Tongue (tissue), 2 donors: ENCODE measurements around the gene RALGPS1. TPM values are rescaled to one million over a fixed set of nuclear protein-coding genes. Genes with fewer than 3 reads are reported as not detected.

Source experiments
- DNase-seq: peaks from one replicate; pipeline ENCODE4 v3.0.0-alpha.2; 2015
- total RNA-seq: library from RNA; depleted of rRNA; stranded (reverse); fragments of >200 nt; gene quantifications from one replicate; pipeline ENCODE4 v1.2.3, GENCODE V29; 2014

Gene RALGPS1
- total RNA-seq, 1 donor from 2014 or later, result 11.7 TPM

GRCh38 chr9:127123064-127123890, 208.7 kb downstream of the RALGPS1 start:
- peak; percentile 71 for DNase-seq

DNA sequence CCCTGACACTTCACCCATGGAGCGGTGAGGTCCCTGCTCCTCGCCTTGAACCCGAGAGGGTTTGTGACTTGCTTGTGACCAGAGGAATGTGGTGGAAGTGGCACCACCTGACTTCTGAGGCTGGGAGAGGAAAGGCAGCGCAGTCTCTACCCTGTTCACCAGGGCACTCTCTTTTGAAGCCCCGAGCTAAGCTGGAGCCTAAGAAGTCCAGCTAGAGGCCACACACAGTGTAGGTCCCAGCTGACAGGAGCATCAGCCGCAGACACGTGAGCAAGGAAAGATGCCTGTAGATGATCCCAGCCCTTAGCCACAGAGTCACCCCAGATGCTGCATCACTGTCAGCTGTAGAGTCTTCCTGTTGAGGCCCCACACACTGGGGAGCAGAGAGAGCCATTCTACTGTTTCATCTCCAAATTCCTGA, 209.5 kb downstream of the RALGPS1 start:
- no peak for DNase-seq

DNA sequence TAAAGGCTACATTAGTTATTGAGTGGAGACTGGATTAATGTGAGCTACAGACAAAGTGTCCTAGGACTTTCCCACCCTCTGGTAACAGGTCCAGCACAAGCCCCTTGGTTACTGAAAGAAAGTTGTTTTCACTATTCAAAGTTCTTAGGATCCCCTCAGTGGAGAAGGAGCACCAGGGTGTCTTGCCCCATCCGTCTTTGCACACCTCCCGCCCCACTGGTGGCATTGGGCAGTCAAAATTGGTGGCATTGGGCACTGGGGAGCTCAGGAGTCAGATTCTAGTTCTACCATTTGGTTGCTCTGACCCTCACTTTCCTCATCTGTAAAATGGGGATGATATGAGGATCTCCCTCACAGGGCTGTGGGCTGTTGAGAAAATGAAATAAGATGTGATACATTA, 210.2 kb downstream of the RALGPS1 start:
- DNase-seq, result no peak

GRCh38 chr9:127126971-127127370, 212.4 kb downstream of the RALGPS1 start:
- no peak for DNase-seq

DNA sequence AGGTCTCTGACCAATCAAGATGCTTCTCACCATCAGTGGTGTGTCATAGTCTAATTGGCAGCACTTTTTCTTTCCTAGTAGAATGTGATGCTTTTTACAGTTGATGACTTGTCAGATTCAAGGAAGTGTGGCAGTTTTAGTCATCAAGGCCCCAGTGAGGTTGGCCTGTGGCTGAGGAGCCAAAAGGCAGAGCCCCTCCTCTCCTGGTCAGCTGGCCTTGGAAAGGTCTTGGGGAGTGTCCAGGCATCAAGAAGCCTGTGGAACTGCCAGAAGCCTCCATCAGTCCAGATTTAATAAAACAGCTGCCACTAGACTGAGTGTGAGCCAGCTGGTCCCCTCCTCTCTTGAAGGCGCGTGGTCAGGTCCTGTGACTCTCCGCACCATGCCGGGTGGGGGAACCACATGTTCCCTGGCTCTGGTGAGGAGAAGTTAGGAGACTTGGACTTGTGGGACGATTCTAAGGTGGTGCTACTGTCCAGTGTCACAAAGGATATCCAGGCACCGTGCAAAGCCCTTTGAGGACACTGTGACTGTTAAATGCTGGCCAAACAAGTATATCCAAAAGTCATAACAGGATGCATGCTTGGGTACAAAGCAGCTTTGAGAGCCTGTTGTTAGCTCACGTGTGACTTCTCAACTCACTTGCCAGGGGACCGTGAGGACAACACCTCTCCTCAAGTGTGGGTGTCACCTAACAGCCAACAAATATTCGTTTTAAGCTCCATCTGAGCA, 213.9 kb downstream of the RALGPS1 start:
- peak; percentile 91 for DNase-seq

DNA sequence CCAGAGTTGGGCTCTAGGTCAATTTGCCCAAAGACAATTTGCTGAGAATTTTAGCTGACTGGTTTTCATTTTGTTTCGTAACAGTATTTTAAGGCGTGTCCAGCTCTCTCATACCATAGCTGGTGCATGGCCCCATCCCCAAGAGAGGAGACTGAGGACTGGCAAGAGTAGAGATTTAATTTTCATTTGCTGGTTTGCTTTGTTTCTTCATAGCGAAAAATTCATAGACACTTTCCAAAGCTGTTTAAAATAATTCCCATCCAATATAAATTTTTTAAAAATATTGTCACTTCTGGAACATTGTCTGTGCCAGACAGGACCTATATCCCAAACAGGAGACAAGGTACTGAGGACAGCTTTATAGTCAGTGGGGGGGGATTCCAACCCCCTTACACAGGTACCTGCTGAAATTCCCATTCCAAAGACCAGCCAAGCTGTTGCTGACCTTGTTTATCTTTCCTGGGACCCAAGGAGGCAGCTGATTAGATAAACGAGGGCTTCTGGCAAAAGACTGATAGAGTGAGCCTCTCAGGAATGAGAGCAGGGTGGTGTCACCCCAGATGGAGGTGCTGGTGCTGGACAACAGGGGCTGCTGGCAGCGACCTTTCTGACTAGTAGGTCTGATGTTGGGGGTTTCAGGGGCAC, 214.6 kb downstream of the RALGPS1 start:
- no peak for DNase-seq

DNA sequence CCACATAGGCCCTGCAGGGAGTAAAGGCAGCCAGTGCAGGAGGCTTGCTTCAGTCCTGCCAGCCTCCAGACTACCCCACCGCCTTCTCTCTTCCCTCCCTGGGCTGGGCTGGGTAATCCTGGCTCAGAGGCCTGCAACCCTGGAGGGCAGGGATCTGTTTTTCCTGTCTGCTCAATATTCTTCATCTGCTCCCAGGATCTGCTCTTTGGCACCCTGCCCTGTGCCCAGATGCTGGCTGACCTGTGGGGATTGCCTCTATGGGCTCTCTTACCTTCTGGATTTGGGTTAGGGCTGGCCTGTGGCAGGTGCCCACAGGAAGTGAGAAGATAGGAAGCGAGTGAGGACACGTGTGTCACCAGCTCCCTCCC, 215.1 kb downstream of the RALGPS1 start:
- DNase-seq, result no peak

DNA sequence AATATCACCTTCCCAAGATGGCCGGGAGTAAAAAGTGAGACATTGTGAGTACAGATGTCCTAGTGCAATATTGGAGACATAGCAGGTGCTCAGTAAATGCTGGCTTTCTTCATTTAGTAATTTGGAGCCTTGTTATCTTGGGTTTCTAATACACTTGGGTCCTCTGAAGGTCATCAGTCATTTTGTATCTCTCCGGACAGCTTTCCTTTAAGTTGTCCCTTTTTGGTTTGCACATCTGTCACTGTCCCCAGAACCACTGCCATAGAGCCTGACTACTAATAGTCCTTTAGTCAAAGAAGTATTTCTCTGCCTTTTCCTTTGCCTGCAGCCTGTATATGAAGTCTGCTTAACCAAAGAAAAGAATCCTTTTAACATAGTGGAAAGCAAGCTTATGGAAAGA, 215.7 kb downstream of the RALGPS1 start:
- no peak for DNase-seq

- DNase-seq, result peak; percentile 94
Observed at GRCh38 chr9:127130661-127131538, 216.3 kb downstream of the RALGPS1 start.

- DNase-seq, result no peak
Observed at GRCh38 chr9:127131871-127132270, 217.3 kb downstream of the RALGPS1 start.

DNA sequence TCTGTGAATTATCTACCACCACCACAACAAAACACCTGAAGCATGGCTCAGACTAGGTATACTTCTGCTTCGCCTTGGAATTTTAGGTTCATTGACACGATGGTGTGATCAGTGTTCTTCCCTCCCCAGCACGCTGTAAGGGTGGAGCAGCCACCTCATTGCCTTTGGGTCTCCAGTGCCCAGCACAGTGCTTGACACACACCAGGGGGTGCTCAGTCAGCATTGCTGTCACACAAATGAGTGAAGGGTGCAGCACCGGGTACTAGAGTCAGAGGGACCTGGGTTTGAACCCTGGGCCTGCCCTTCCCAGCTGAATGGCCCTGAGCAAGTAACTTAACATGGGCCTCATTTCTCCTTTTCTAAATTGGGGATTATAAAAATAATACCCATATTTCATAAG, 217.8 kb downstream of the RALGPS1 start:
- no peak for DNase-seq

GRCh38 chr9:127132921-127133647, 218.5 kb downstream of the RALGPS1 start:
- peak; percentile 79 for DNase-seq

DNA sequence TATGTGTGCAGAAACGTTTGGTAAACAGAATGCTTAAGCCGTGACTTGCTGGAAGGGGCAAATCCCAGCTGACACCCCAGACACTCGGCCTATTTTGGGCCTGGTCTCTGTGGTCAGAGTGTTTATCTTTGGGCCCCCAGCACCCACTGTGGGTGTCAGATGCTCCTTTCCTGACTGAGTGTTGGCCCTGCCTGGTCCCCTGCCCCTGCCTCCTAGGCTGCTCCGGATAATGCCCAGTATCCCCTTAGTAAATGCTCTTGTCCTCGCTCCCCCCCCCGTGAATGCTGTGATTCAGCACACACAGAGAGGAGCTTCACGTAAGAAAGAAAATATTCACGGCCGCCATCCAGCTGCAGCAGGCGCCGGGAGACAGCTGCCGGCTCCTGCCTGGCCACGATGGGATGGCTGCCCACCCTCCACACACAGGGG, 219.2 kb downstream of the RALGPS1 start:
- DNase-seq, result peak; percentile 92

DNA sequence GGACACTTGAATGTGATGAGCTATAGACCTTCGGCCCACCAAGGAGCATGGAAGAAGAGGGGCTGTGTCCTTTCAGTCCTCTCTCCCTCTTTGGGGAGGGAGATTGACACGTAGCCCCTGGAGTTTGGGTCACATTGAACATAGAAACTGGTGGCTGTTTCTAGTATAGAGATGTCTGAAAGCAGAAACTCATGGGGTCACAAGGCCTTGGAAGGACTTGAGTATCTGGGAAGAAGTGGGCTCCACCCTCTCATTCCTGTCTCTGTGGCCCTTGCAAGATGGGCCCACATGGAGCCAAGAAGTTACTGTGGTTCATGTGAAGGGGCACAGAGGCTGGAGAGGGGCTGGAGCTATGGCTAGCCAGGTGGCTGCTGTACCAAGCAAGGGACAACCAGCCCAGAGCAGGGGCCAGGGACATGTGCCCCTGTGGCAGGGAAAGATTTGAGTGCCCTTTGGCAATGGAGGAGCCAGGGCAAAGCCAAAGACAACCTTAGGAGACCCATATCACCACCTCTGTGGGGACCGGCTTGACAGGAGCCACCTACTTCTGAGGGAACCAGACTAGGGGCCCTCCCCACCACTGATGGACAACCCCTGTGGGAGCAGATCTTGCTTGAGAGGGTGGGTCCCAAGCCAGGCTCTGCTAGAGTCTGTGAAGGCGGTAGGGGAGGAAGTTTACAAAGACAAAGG, 220.6 kb downstream of the RALGPS1 start:
- DNase-seq, result no peak

- no peak for DNase-seq
Observed at GRCh38 chr9:127136081-127136879, 221.7 kb downstream of the RALGPS1 start.

DNA sequence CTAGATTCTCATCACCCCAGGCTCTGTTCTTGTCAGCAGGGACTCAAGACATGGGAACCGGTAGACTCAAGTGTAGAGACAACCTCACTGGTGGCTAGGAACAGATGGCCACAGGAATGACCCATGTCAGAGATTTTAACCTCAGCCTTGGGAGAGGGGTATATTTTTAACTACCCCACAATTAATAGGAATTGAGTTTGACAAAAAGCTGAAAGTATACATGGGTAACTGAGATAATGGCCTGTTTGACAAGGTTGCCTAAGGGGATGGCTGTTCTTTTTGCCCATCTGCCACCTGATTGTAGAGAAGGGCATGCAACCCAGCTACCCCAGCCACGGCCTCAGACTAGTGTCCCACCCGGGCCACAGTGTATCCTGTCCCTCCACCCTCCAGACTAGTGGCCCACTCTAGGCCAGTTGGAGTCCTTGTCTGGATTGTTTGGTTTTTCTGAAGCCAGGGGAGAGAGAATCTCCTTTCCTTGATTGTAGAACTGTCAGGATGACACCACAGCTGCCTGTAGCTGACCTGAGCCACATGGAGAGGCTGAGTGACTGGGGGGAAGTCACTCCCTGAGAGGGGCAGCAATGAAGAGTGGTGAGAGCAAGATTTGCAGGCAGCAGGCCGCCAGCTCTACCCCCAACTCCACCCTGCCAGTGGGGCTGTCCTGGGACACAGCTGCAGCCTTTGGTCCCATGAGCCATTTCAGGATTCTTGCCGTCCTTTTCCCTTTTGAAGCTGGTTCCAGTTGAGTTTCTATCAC, 222.5 kb downstream of the RALGPS1 start:
- no peak for DNase-seq

- no peak for DNase-seq
Observed at GRCh38 chr9:127137640-127138360, 223.2 kb downstream of the RALGPS1 start.

- no peak for DNase-seq
Observed at GRCh38 chr9:127138444-127138843, 223.9 kb downstream of the RALGPS1 start.
